K562 (cell line): Measurements from ENCODE around the gene HOXD12. TPM values are rescaled to one million over a fixed set of nuclear protein-coding genes. Genes with fewer than 3 reads are reported as not detected.

Experiments used
- ARID4B ChIP-seq: sonication (generic); formaldehyde crosslinking; IDR thresholded peaks from 2 replicates; pipeline ENCODE4 v1.8.0; 2022; ENCODE audit warnings: mild to moderate bottlenecking, missing genetic modification reagents
- CC2D1A ChIP-seq: fragments of 450-650 bp; IDR thresholded peaks from 2 replicates; pipeline ENCODE4 v1.6.1; 2017; ENCODE audit warnings: mild to moderate bottlenecking
- CREB3 ChIP-seq: fragments of 450-650 bp; conservative IDR thresholded peaks from 2 replicates; pipeline ENCODE4 v1.6.1; 2016; ENCODE audit warnings: missing genetic modification characterization, low read depth, mild to moderate bottlenecking, missing compliant biosample characterization, moderate library complexity
- E2F8 ChIP-seq: fragments of 450-650 bp; IDR thresholded peaks from 2 replicates; pipeline ENCODE4 v1.7.1; 2018; ENCODE audit warnings: mild to moderate bottlenecking, low read depth; ENCODE audit not compliant: partially characterized antibody
- KAT7 ChIP-seq: sonication (generic); formaldehyde crosslinking; IDR thresholded peaks from 2 replicates; pipeline ENCODE4 v1.8.0; 2022; ENCODE audit warnings: missing genetic modification reagents, mild to moderate bottlenecking, borderline replicate concordance
- MTA1 ChIP-seq: fragments of 450-650 bp; IDR thresholded peaks from 2 replicates; pipeline ENCODE4 v1.6.1; 2017; ENCODE audit warnings: borderline replicate concordance
- RFX1 ChIP-seq: fragments of 450-650 bp; IDR thresholded peaks from 2 replicates; pipeline ENCODE4 v1.6.1; 2016; ENCODE audit warnings: mild to moderate bottlenecking, moderate library complexity
- ZFP91 ChIP-seq: sonication (generic); formaldehyde crosslinking; IDR thresholded peaks from 2 replicates; pipeline ENCODE4 v1.8.0; 2022; ENCODE audit warnings: mild to moderate bottlenecking, missing genetic modification reagents
- ZNF263 ChIP-seq: sonication (generic); formaldehyde crosslinking; IDR thresholded peaks from 2 replicates; pipeline ENCODE4 v1.8.0; 2022; ENCODE audit warnings: mild to moderate bottlenecking, missing genetic modification reagents, borderline replicate concordance
- ZNF347 ChIP-seq: fragments of 450-650 bp; formaldehyde crosslinking; IDR thresholded peaks from 2 replicates; pipeline ENCODE4 v1.4.0; 2020; ENCODE audit warnings: low read depth, mild to moderate bottlenecking, moderate library complexity
- ZNF609 ChIP-seq: sonication (generic); formaldehyde crosslinking; IDR thresholded peaks from 2 replicates; pipeline ENCODE4 v1.8.1; 2023; ENCODE audit warnings: missing genetic modification reagents, mild to moderate bottlenecking, borderline replicate concordance
- polyA plus RNA-seq, 8 experiments: library from polyadenylated mRNA; depleted of rRNA in 4 of 8; stranded (reverse) in 5 of 8; unstranded in 3 of 8; fragments of >200 nt; fragmentation: Nextera tagmentation in 2 of 8; fragmentation: Illumina TruSeq in 1 of 8; extraction: Ambion mirVana in 2 of 8; extraction: Trizol in 1 of 8; gene quantifications; 2 replicates each; pipeline versions ENCODE4 v1.2.1 to v1.2.3, GENCODE V29; 2011 to 2014; ENCODE audit warnings: inconsistent platforms in 1 of 8, missing spikeins in 1 of 8
- total RNA-seq, 7 experiments: library from RNA; depleted of rRNA in 6 of 7; stranded (reverse); fragments of >200 nt in 6 of 7; fragmentation: Illumina TruSeq in 2 of 7; extraction: Trizol in 2 of 7; gene quantifications; 2 replicates each; pipeline versions ENCODE4 v1.2.1 to v1.2.3, GENCODE V29; 2011 to 2021; ENCODE audit warnings: low replicate concordance in 1 of 7

Gene HOXD12
- total and polyA plus RNA-seq, 9 of the 15 experiments (the other 6 are each of a cell fraction or from before 2014, with no cell fraction given) = not detected

- TF ChIP-seq ARID4B (CRISPR knock-in tag) = no peak
- TF ChIP-seq ZFP91 = no peak
- TF ChIP-seq E2F8 = peak; percentile 44
- no peak for TF ChIP-seq KAT7 (CRISPR knock-in tag)
- no peak for TF ChIP-seq ZNF609 (CRISPR knock-in tag)
- TF ChIP-seq ZNF263 (CRISPR knock-in tag) = peak; percentile 79
- TF ChIP-seq RFX1 = no peak
- peak; percentile 89; the same call in 1 of the 2 replicates for TF ChIP-seq CC2D1A
- TF ChIP-seq CREB3 (tag) = no peak
- no peak for TF ChIP-seq ZNF347 (CRISPR knock-in tag)
- TF ChIP-seq MTA1 = no peak
Measured at GRCh38 chr2:176140513-176141317, 41.1 kb downstream of the HOXD12 start (continued).
